Gastroesophageal sphincter (tissue), 3 donors: ENCODE results near the gene JOSD2.

Experiments
- EP300 ChIP-seq: sonication (generic); formaldehyde crosslinking; IDR thresholded peaks from one replicate; pipeline ENCODE4 v1.6.1; 2017; ENCODE audit warnings: antibody characterized with exemption, mild to moderate bottlenecking
- POLR2AphosphoS5 ChIP-seq: sonication (generic); formaldehyde crosslinking; IDR thresholded peaks from one replicate; pipeline ENCODE4 v1.6.1; 2017; ENCODE audit warnings: antibody characterized with exemption
- TF ChIP-seq, protein P1 (sequence below), 4 experiments: fragments of 200-600 bp in 2 of 4; fragments of 450-650 bp in 2 of 4; sonication (generic) in 1 of 4; IDR thresholded peaks; one replicate each; pipeline ENCODE4 v1.5.1; 2017 to 2019; ENCODE audit warnings: antibody characterized with exemption in 4 of 4, mild to moderate bottlenecking in 2 of 4, moderate library complexity in 2 of 4

DNA sequence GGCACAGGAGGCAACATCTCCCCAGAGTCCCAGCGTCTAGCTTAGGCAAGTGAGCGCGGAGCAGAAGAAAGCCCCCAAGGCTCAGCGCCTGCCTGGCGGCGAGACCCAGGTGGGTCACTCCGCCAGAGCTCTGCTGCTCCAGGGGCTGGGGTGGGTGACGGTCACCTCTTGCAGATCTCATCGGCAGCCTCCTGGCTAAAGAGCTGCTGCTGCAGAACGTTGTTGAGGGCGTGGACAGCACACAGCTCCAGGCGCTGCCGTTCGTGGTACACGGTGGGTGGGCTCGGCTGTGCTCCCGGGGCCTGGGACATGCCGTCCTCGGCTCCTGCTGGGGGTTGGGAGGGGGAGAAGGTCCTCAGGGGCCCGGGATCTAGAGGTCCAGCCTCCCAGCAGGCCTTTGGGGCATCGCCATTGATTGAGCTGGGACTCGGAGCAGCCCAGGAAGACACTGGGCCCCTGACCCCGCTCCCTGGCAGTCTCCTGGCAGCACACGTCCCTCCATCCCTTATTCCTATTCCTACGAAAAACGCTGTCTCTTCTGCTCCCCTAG is 795 bp downstream of the JOSD2 start:
- TF ChIP-seq POLR2AphosphoS5 (no peak), EP300 (no peak)
- TF ChIP-seq, protein P1, sequence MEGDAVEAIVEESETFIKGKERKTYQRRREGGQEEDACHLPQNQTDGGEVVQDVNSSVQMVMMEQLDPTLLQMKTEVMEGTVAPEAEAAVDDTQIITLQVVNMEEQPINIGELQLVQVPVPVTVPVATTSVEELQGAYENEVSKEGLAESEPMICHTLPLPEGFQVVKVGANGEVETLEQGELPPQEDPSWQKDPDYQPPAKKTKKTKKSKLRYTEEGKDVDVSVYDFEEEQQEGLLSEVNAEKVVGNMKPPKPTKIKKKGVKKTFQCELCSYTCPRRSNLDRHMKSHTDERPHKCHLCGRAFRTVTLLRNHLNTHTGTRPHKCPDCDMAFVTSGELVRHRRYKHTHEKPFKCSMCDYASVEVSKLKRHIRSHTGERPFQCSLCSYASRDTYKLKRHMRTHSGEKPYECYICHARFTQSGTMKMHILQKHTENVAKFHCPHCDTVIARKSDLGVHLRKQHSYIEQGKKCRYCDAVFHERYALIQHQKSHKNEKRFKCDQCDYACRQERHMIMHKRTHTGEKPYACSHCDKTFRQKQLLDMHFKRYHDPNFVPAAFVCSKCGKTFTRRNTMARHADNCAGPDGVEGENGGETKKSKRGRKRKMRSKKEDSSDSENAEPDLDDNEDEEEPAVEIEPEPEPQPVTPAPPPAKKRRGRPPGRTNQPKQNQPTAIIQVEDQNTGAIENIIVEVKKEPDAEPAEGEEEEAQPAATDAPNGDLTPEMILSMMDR (IDR thresholded peaks at IDR 0.05): no peak
